SK-N-SH (cell line): Measurements from ENCODE around the gene ZFP69. TPM values are rescaled to one million over a fixed set of nuclear protein-coding genes. Genes with fewer than 3 reads are reported as not detected.

Experiments
- CTCF ChIA-PET: fragments of 300-600, 350-600 bp; formaldehyde crosslinking; extraction: SDS; loops from one replicate; lab custom pipeline; 2021; lab: Yijun Ruan, JAX
- POLR2A ChIA-PET: fragments of 350-600 bp; sonication (Branson Sonifier 250); formaldehyde crosslinking; extraction: SDS; loops from one replicate; lab custom pipeline; 2020; ENCODE audit warnings: antibody characterized with exemption, inconsistent platforms; lab: Yijun Ruan, JAX
- DNase-seq: peaks from one replicate; pipeline ENCODE4 v3.0.0; 2012
- H2AFZ ChIP-seq: fragments of 200-600 bp; sonication (generic); 2 replicates; pipeline ENCODE4 v1.8.1; 2016; ENCODE audit warnings: antibody characterized with exemption, mild to moderate bottlenecking, low read depth
- H3F3A ChIP-seq: fragments of 200-600 bp; sonication (generic); replicated peaks from 2 replicates; pipeline ENCODE3; 2016; ENCODE audit warnings: antibody characterized with exemption, mild to moderate bottlenecking; ENCODE audit not compliant: insufficient read depth
- H3K27ac ChIP-seq, 2 experiments: fragments of 200-500 bp in 1 of 2; fragments of 200-600 bp in 1 of 2; sonication (Bioruptor generic) in 1 of 2; sonication (generic), shearing (Covaris generic) in 1 of 2; 2 replicates each; pipeline versions ENCODE4 v1.5.1 to v1.6.1; 2014 to 2016; ENCODE audit warnings: low read depth in 2 of 2, inconsistent platforms in 1 of 2, low read length in 1 of 2, mild to moderate bottlenecking in 1 of 2, mixed read lengths in 1 of 2
- H3K27me3 ChIP-seq: fragments of 200-600 bp; sonication (generic), shearing (Covaris generic); 2 replicates; pipeline ENCODE4 v1.6.1; 2016; ENCODE audit warnings: mixed run types; ENCODE audit not compliant: insufficient read depth
- H3K36me3 ChIP-seq, 2 experiments: fragments of 200-500 bp in 1 of 2; fragments of 200-600 bp in 1 of 2; sonication (Bioruptor generic) in 1 of 2; sonication (generic) in 1 of 2; replicated peaks in 1 of 2; 2 replicates each; pipeline versions ENCODE3 to v1.5.1; 2014 to 2016; ENCODE audit warnings: low read length in 1 of 2, mild to moderate bottlenecking in 1 of 2; ENCODE audit not compliant: insufficient read depth in 2 of 2, control insufficient read depth in 1 of 2
- H3K4me1 ChIP-seq, 2 experiments: fragments of 200-500 bp in 1 of 2; fragments of 200-600 bp in 1 of 2; sonication (Bioruptor generic) in 1 of 2; sonication (generic), shearing (Covaris generic) in 1 of 2; 2 replicates each; pipeline versions ENCODE4 v1.5.1 to v1.6.1; 2014 to 2016; ENCODE audit warnings: low read depth in 1 of 2, low read length in 1 of 2, mixed run types in 1 of 2; ENCODE audit not compliant: insufficient read depth in 2 of 2, control insufficient read depth in 1 of 2
- H3K4me2 ChIP-seq: fragments of 200-600 bp; sonication (generic), shearing (Covaris generic); 2 replicates; pipeline ENCODE4 v1.6.1; 2017; ENCODE audit warnings: mixed run types
- H3K4me3 ChIP-seq, 2 experiments: fragments of 200-500 bp in 1 of 2; fragments of 200-600 bp in 1 of 2; sonication (Bioruptor generic) in 1 of 2; sonication (generic), shearing (Covaris generic) in 1 of 2; 2 replicates each; pipeline versions ENCODE4 v1.5.1 to v1.8.1; 2014 to 2016; ENCODE audit warnings: low read depth in 2 of 2, inconsistent platforms in 1 of 2, low read length in 1 of 2, mild to moderate bottlenecking in 1 of 2, mixed read lengths in 1 of 2, moderate library complexity in 1 of 2
- H3K79me2 ChIP-seq: fragments of 200-600 bp; sonication (generic); 2 replicates; pipeline ENCODE4 v1.8.1; 2017; ENCODE audit warnings: mild to moderate bottlenecking; ENCODE audit not compliant: insufficient read depth
- H3K9ac ChIP-seq: fragments of 200-600 bp; sonication (generic); 2 replicates; pipeline ENCODE4 v1.6.1; 2017; ENCODE audit warnings: mixed run types
- H3K9me2 ChIP-seq: fragments of 200-600 bp; sonication (generic); 2 replicates; pipeline ENCODE4 v1.6.1; 2017; ENCODE audit warnings: mixed run types
- H3K9me3 ChIP-seq: fragments of 200-600 bp; sonication (generic); 2 replicates; pipeline ENCODE4 v1.6.1; 2017; ENCODE audit warnings: mixed run types, mild to moderate bottlenecking, moderate library complexity
- H4K20me1 ChIP-seq: fragments of 200-600 bp; sonication (generic); 2 replicates; pipeline ENCODE4 v1.6.1; 2017; ENCODE audit warnings: mild to moderate bottlenecking, mixed run types; ENCODE audit not compliant: insufficient read depth
- CTCF ChIP-seq: fragments of 200-600 bp; sonication (generic); IDR thresholded peaks from 2 replicates; pipeline ENCODE4 v1.6.1; 2017; ENCODE audit warnings: antibody characterized with exemption, mild to moderate bottlenecking, moderate library complexity
- EP300 ChIP-seq, 2 experiments: IDR thresholded peaks; 2 replicates each; pipeline versions ENCODE4 v1.4.0 to v1.6.1; 2012; ENCODE audit warnings: borderline replicate concordance in 1 of 2, low read depth in 1 of 2, low read length in 1 of 2
- EZH2phosphoT487 ChIP-seq: fragments of 200-600 bp; sonication (generic); IDR thresholded peaks from 2 replicates; pipeline ENCODE4 v1.6.1; 2017; ENCODE audit warnings: low read depth, mixed run types, mild to moderate bottlenecking, antibody characterized with exemption, moderate library complexity, borderline replicate concordance
- FOXJ3 ChIP-seq: sonication (generic); formaldehyde crosslinking; IDR thresholded peaks from 2 replicates; pipeline ENCODE4 v1.5.1; 2020; ENCODE audit warnings: mild to moderate bottlenecking, missing genetic modification reagents
- GABPA ChIP-seq: IDR thresholded peaks from 2 replicates; pipeline ENCODE4 v1.4.0; 2012; ENCODE audit warnings: low read depth, mild to moderate bottlenecking
- GATA2 ChIP-seq: sonication (generic); formaldehyde crosslinking; IDR thresholded peaks from 2 replicates; pipeline ENCODE4 v1.5.0; 2020; ENCODE audit warnings: mild to moderate bottlenecking, missing genetic modification reagents
- IRF3 ChIP-seq: fragments of 150-350 bp; IDR thresholded peaks from 2 replicates; pipeline ENCODE4 v1.6.1; 2016; ENCODE audit warnings: mild to moderate bottlenecking, low read depth, low read length
- MAX ChIP-seq: IDR thresholded peaks from 2 replicates; pipeline ENCODE4 v1.4.0; 2012; ENCODE audit warnings: low read depth
- NFIC ChIP-seq: IDR thresholded peaks from 2 replicates; pipeline ENCODE4 v1.4.0; 2012; ENCODE audit warnings: borderline replicate concordance
- RAD21 ChIP-seq: IDR thresholded peaks from 2 replicates; pipeline ENCODE4 v1.6.1; 2012; ENCODE audit warnings: mild to moderate bottlenecking, low read length
- SIN3A ChIP-seq: IDR thresholded peaks from 2 replicates; pipeline ENCODE4 v1.6.1; 2012; ENCODE audit warnings: low read depth, mild to moderate bottlenecking, low read length, moderate library complexity, borderline replicate concordance
- TAF1 ChIP-seq: IDR thresholded peaks from 2 replicates; pipeline ENCODE4 v1.6.1; 2012; ENCODE audit warnings: low read depth, mild to moderate bottlenecking, low read length, moderate library complexity, borderline replicate concordance
- USF2 ChIP-seq: fragments of 150-350 bp; IDR thresholded peaks from 2 replicates; pipeline ENCODE4 v1.6.1; 2017; ENCODE audit warnings: antibody characterized with exemption, low read length, low read depth, borderline replicate concordance
- WGBS: methylation state at CpG from one replicate; pipeline ENCODE4 v1.1.6; 2017; ENCODE audit warnings: low lambda C conversion rate; 5-methylcytosine and 5-hydroxymethylcytosine counted together
- polyA plus RNA-seq, 3 experiments: library from polyadenylated mRNA; depleted of rRNA; stranded (reverse); fragments of >200 nt; gene quantifications; 2 replicates each; pipeline ENCODE4 v1.2.3, GENCODE V29; 2012
- TF ChIP-seq, protein P1 (sequence below): IDR thresholded peaks from 2 replicates; pipeline ENCODE4 v1.4.0; 2012; ENCODE audit warnings: low read depth, borderline replicate concordance
- TF ChIP-seq, protein P2 (sequence below): IDR thresholded peaks from 2 replicates; pipeline ENCODE4 v1.6.1; 2012; ENCODE audit warnings: mild to moderate bottlenecking, low read depth, low read length, moderate library complexity

Gene ZFP69
- polyA plus RNA-seq, 1 of the 3 experiments (the other 2 are of a cell fraction), result 1.9 TPM

GRCh38 chr1:40519517-40519916 lies 42.4 kb downstream of the ZFP69 start:
- ChIA-PET POLR2A (no interaction called here), CTCF (no interaction called here)
- no peak overlapping the region for H3K4me3 ChIP-seq
- H3F3A ChIP-seq, result no peaks in the 10 kb centered on the region
- no peak overlapping the region for H3K4me2 ChIP-seq
- no peaks in the 10 kb centered on the region for H3K27me3 ChIP-seq
- H3K27ac ChIP-seq, result no peak overlapping the region
- H3K9me3 ChIP-seq, result peaks cover 9% of the 10 kb centered on the region; the same call in 1 of the 2 replicates
- no peak overlapping the region for H2AFZ ChIP-seq
- H3K9me2 ChIP-seq, result no peaks in the 10 kb centered on the region
- H3K9ac ChIP-seq, result no peak overlapping the region
- H3K4me1 ChIP-seq, result no peaks in the 10 kb centered on the region
- WGBS, result 61% methylated on average over 2 of the region's 2 CpGs
- peaks cover 2 to 15% of the 10 kb centered on the region in 2 experiments for H3K36me3 ChIP-seq
- DNase-seq, result no peak
- no peaks in the 10 kb centered on the region for H4K20me1 ChIP-seq
- peaks cover 9% of the 10 kb centered on the region; the same call in 1 of the 2 replicates for H3K79me2 ChIP-seq
- TF ChIP-seq CTCF, result no peak
- TF ChIP-seq, protein P1, sequence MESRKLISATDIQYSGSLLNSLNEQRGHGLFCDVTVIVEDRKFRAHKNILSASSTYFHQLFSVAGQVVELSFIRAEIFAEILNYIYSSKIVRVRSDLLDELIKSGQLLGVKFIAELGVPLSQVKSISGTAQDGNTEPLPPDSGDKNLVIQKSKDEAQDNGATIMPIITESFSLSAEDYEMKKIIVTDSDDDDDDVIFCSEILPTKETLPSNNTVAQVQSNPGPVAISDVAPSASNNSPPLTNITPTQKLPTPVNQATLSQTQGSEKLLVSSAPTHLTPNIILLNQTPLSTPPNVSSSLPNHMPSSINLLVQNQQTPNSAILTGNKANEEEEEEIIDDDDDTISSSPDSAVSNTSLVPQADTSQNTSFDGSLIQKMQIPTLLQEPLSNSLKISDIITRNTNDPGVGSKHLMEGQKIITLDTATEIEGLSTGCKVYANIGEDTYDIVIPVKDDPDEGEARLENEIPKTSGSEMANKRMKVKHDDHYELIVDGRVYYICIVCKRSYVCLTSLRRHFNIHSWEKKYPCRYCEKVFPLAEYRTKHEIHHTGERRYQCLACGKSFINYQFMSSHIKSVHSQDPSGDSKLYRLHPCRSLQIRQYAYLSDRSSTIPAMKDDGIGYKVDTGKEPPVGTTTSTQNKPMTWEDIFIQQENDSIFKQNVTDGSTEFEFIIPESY, result no peak
- TF ChIP-seq GATA2 (CRISPR knock-in tag), result no peak
- TF ChIP-seq MAX, result no peak
- TF ChIP-seq NFIC, result no peak
- TF ChIP-seq EZH2phosphoT487, result no peak
- no peak for TF ChIP-seq EP300 (IDR thresholded peaks at IDR 0.05; ENCODE audit: borderline replicate concordance in 1 of 2, low read depth in 1 of 2, low read length in 1 of 2)
- TF ChIP-seq TAF1, result no peak
- TF ChIP-seq USF2, result no peak
- TF ChIP-seq, protein P2, sequence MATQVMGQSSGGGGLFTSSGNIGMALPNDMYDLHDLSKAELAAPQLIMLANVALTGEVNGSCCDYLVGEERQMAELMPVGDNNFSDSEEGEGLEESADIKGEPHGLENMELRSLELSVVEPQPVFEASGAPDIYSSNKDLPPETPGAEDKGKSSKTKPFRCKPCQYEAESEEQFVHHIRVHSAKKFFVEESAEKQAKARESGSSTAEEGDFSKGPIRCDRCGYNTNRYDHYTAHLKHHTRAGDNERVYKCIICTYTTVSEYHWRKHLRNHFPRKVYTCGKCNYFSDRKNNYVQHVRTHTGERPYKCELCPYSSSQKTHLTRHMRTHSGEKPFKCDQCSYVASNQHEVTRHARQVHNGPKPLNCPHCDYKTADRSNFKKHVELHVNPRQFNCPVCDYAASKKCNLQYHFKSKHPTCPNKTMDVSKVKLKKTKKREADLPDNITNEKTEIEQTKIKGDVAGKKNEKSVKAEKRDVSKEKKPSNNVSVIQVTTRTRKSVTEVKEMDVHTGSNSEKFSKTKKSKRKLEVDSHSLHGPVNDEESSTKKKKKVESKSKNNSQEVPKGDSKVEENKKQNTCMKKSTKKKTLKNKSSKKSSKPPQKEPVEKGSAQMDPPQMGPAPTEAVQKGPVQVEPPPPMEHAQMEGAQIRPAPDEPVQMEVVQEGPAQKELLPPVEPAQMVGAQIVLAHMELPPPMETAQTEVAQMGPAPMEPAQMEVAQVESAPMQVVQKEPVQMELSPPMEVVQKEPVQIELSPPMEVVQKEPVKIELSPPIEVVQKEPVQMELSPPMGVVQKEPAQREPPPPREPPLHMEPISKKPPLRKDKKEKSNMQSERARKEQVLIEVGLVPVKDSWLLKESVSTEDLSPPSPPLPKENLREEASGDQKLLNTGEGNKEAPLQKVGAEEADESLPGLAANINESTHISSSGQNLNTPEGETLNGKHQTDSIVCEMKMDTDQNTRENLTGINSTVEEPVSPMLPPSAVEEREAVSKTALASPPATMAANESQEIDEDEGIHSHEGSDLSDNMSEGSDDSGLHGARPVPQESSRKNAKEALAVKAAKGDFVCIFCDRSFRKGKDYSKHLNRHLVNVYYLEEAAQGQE, result no peak
- no peak for TF ChIP-seq SIN3A
- TF ChIP-seq FOXJ3, result no peak
- no peak for TF ChIP-seq IRF3
- TF ChIP-seq RAD21, result no peak
- no peak for TF ChIP-seq GABPA
